GM10847 (cell line): ENCODE data around the gene WDR1.

Experiments
- POLR2A ChIP-seq: IDR thresholded peaks from 2 replicates; pipeline ENCODE4 v1.6.1; 2011; ENCODE audit not compliant: insufficient read length; ENCODE audit errors: extremely low read depth

WDR1 gene

GRCh38 chr4:10061650-10062415 is 54.8 kb downstream of the WDR1 start:
- TF ChIP-seq POLR2A, result no peak

- TF ChIP-seq POLR2A, result no peak
Measured at GRCh38 chr4:10058371-10058770, 58.2 kb downstream of the WDR1 start.

GRCh38 chr4:10057023-10057395 is 59.6 kb downstream of the WDR1 start:
- TF ChIP-seq POLR2A, result no peak

- TF ChIP-seq POLR2A, result no peak
Measured at GRCh38 chr4:10056334-10057022, 60.1 kb downstream of the WDR1 start.

- no peak for TF ChIP-seq POLR2A
Measured at GRCh38 chr4:10055871-10056270, 60.7 kb downstream of the WDR1 start.

- no peak for TF ChIP-seq POLR2A
Measured at GRCh38 chr4:10054571-10055041, 62.0 kb downstream of the WDR1 start.

GRCh38 chr4:10053635-10054453 is 62.8 kb downstream of the WDR1 start:
- no peak for TF ChIP-seq POLR2A

- no peak for TF ChIP-seq POLR2A
Measured at GRCh38 chr4:10051517-10052135, 65.0 kb downstream of the WDR1 start.

GRCh38 chr4:10050721-10051120 is 65.9 kb downstream of the WDR1 start:
- no peak for TF ChIP-seq POLR2A

GRCh38 chr4:10050261-10050661 is 66.3 kb downstream of the WDR1 start:
- no peak for TF ChIP-seq POLR2A

- TF ChIP-seq POLR2A, result no peak
Measured at GRCh38 chr4:10048941-10049697, 67.5 kb downstream of the WDR1 start.

- TF ChIP-seq POLR2A, result no peak
Measured at GRCh38 chr4:10047967-10048366, 68.6 kb downstream of the WDR1 start.

- TF ChIP-seq POLR2A, result no peak
Measured at GRCh38 chr4:10046471-10046870, 70.1 kb downstream of the WDR1 start.

- TF ChIP-seq POLR2A, result no peak
Measured at GRCh38 chr4:10045481-10045880, 71.1 kb downstream of the WDR1 start.

GRCh38 chr4:10041036-10041435 is 75.6 kb downstream of the WDR1 start:
- no peak for TF ChIP-seq POLR2A
